GM06990 (cell line): ENCODE data around the gene BTN2A1.

Source experiments
- DNase-seq: peaks from one replicate; pipeline ENCODE4 v3.0.0-alpha.2; 2011; ENCODE audit not compliant: insufficient read length; ENCODE audit errors: extremely low read depth
- H3K27me3 ChIP-seq: replicated peaks from 2 replicates; pipeline ENCODE4 v1.6.0; 2011; ENCODE audit warnings: low read length; ENCODE audit not compliant: control insufficient read depth, insufficient read depth
- H3K36me3 ChIP-seq: 2 replicates; pipeline ENCODE4 v1.5.1; 2011; ENCODE audit warnings: low read length; ENCODE audit not compliant: control insufficient read depth, insufficient read depth
- H3K4me3 ChIP-seq: replicated peaks from 2 replicates; pipeline ENCODE4 v1.5.1; 2011; ENCODE audit warnings: low read depth, mild to moderate bottlenecking, control low read depth, low read length
- TF ChIP-seq, protein P1 (sequence below): IDR thresholded peaks from 2 replicates; pipeline ENCODE4 v1.5.1; 2011; ENCODE audit warnings: low read length, control low read depth, mild to moderate bottlenecking, inconsistent platforms; ENCODE audit not compliant: insufficient read depth, poor library complexity, severe bottlenecking

Gene BTN2A1

GRCh38 chr6:26447257-26447656, 10.5 kb upstream of the BTN2A1 start:
- peaks cover 1% of the 10 kb centered on the region for H3K36me3 ChIP-seq
- no peak overlapping the region for H3K4me3 ChIP-seq
- no peak for DNase-seq
- no peaks in the 10 kb centered on the region for H3K27me3 ChIP-seq
- TF ChIP-seq, protein P1, sequence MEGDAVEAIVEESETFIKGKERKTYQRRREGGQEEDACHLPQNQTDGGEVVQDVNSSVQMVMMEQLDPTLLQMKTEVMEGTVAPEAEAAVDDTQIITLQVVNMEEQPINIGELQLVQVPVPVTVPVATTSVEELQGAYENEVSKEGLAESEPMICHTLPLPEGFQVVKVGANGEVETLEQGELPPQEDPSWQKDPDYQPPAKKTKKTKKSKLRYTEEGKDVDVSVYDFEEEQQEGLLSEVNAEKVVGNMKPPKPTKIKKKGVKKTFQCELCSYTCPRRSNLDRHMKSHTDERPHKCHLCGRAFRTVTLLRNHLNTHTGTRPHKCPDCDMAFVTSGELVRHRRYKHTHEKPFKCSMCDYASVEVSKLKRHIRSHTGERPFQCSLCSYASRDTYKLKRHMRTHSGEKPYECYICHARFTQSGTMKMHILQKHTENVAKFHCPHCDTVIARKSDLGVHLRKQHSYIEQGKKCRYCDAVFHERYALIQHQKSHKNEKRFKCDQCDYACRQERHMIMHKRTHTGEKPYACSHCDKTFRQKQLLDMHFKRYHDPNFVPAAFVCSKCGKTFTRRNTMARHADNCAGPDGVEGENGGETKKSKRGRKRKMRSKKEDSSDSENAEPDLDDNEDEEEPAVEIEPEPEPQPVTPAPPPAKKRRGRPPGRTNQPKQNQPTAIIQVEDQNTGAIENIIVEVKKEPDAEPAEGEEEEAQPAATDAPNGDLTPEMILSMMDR: no peak

DNA sequence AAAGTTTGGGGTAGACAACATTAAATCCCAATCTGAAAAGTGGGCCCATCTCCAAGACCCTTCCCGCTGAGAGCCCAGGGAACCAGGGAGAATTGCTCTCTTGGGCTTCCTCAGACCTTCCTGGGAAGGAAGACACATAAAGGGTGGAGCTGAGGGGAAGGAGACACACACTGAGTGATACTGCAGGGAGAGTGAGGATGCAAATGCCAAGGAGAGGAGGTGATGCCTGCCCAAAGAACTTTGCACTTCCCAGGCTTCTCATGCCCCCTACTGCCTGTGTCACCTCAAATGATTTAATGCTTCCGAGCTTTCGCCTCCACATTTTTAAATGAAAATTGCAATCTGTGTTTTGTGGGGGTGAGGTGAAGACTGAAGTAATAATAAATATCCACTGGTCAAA, 7.5 kb upstream of the BTN2A1 start:
- H3K4me3 ChIP-seq: no peak overlapping the region
- no peaks in the 10 kb centered on the region for H3K27me3 ChIP-seq
- no peak for DNase-seq
- H3K36me3 ChIP-seq: peaks cover 1% of the 10 kb centered on the region
- TF ChIP-seq, protein P1: no peak

DNA sequence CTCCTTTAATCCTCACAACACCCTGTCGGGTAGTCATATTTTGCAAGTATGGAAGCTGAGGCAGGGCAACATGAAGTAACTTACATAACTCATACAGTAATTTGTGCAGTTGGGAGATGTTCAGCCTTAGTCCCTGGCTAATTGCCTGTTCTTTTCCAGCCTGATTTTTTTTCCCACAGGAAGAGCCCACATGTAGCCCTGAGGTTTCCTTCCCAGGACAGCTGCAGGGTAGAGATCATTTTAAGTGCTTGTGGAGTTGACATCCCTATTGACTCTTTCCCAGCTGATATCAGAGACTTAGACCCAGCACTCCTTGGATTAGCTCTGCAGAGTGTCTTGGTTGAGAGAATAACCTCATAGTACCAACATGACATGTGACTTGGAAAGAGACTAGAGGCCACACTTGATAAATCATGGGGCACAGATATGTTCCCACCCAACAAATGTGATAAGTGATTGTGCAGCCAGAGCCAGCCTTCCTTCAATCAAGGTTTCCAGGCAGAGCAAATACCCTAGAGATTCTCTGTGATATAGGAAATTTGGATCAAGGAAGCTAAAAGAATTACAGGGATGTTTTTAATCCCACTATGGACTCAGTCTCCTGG, 5.0 kb upstream of the BTN2A1 start:
- DNase-seq: no peak
- TF ChIP-seq, protein P1: no peak
- Histone ChIP-seq H3K27me3 (no peaks in the 10 kb centered on the region), H3K4me3 (no peak overlapping the region), H3K36me3 (peaks cover 1% of the 10 kb centered on the region)

DNA sequence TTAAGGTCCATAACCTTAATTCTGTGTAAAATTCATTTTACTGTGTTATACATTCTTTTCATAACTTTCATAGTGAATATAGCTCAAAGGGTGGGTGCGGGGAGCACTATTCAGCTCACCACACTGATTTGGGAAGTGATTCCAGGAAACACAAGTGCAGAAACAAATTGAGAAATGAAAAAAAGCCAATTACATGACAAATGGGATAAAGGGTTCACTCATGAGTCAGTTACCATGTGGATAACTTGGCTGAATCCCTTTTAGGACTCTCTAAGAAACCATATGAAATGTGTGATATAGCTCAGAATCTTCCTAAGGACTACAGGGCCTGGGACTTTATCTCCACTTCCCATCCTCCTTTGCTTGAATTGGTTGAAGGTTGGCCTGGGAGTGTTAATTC, 3.1 kb upstream of the BTN2A1 start:
- no peak for DNase-seq
- TF ChIP-seq, protein P1: no peak
- H3K4me3 ChIP-seq: no peak overlapping the region
- H3K36me3 ChIP-seq: peaks cover 3% of the 10 kb centered on the region
- no peaks in the 10 kb centered on the region for H3K27me3 ChIP-seq

- H3K4me3 ChIP-seq: no peak overlapping the region
- TF ChIP-seq, protein P1: no peak
- peaks cover 4% of the 10 kb centered on the region for H3K36me3 ChIP-seq
- DNase-seq: no peak
- no peaks in the 10 kb centered on the region for H3K27me3 ChIP-seq
Measured at GRCh38 chr6:26455357-26455970, 2.3 kb upstream of the BTN2A1 start.
